ENCODE data around the gene S100B.

DNA sequence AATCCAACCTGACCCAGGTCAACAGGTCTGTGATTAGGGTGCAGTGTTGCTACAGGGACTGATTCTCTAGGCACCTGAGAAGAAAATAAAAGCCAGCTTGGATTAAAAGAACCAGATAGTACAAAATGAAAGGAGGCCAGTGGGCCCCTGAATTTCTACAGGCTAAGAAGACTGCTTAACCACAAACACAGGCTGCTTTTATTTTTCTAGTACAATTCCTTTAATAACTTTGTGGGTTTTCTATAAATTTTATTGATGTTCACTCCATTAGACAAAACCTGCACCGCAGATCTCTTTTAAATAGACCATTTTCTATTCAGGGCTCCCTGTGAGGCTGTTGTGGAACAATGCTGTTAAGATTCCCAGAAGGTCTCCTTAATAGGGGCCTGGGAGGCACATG, 20.9 kb upstream of the S100B start:
- no peak for TF ChIP-seq CTCF (IDR thresholded peaks at IDR 0.05 in 4 of 5, conservative IDR thresholded peaks at IDR 0.05 in 1 of 5)
- TF ChIP-seq POLR2A (IDR thresholded peaks at IDR 0.05), result no peak

Measured in gastrocnemius medialis (tissue), 4 donors.